ENCODE data around the gene ACTRT2. TPM values are rescaled to one million over a fixed set of nuclear protein-coding genes. Genes with fewer than 3 reads are reported as not detected.

Gene ACTRT2
- total and polyA plus RNA-seq, 2 donors, result not detected

DNA sequence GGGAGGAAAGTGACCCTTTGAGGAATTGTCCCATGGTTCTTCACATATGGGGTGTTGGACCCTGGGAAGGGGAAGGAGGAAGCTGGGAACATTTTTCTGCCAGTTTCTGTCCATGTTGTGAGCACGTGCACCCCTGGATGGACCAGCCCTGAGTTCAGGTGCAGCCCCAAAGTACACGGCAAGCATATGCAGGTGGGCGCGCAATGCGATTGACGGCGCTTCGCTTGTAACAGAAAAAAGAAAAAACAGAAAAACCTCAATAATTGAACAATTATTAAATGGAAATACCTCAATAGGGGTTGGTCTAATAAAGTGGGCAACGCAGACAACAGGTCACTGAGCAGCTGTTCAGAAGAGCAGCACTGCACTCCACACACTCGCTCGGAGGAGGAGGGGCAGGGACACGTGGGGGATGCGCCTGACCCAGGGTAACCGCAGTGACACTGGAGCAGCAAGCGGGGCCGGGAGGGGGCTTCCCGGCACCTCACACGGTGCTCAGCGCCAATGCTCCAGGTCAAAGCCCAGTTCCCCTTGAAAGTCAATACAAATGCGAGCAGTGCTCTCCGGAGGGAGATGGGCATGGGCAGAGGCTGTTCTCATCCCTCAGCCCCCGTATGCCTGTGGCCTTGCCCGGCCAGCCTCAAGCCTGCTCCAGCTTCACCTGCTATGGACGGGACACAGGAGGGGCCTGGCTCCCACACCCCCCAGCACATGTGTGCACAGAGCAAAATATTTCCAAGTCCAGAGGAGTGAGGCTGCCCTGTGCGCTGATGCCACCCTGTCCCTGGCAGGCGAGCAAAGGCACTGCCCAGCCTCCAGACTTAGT, 6.6 kb upstream of the ACTRT2 start:
- H3K27ac ChIP-seq (ENCODE audit: low read depth in 1 of 2, low read length in 1 of 2), result no peak overlapping the region

DNA sequence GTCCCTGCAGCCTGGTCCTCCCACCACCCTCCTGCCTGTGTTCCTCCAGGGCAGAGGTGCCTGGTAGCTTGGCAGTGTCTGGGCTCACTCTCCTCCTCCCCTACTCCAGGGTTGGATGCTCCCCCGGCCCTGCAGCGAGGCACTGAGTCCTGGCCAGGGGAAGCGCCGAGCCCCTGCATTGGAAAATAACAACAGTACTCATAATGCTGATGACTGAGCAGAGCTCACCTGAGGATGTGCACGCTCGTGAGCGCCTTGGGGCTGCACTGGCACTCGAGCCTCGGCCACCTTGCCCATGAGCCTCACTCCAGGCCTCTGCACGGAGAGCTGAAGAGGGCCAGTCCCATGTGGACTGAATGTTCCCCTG, 6.0 kb upstream of the ACTRT2 start:
- H3K36me3 ChIP-seq (ENCODE audit: control insufficient read depth in 2 of 2, insufficient read depth in 2 of 2, low read length in 1 of 2), result no peaks in the 10 kb centered on the region
- no peaks in the 10 kb centered on the region for H3K4me1 ChIP-seq (ENCODE audit: control insufficient read depth in 2 of 2, insufficient read depth in 2 of 2, low read length in 2 of 2)
- WGBS, result 94% methylated on average over 10 of the region's 10 CpGs
- H3K4me3 ChIP-seq (ENCODE audit: low read length in 2 of 2), result no peak overlapping the region
- peaks cover 0 to 63% of the 10 kb centered on the region in 2 donors for H3K27me3 ChIP-seq (ENCODE audit: control insufficient read depth in 2 of 2, insufficient read depth in 1 of 2, low read length in 1 of 2)
- no peaks in the 10 kb centered on the region for H3K9me3 ChIP-seq (ENCODE audit: control insufficient read depth in 2 of 2, insufficient read depth in 1 of 2, low read length in 1 of 2)
- no peak for DNase-seq (ENCODE audit: low read depth in 6 of 9, low spot score in 9 of 9)
- no peak overlapping the region for H3K27ac ChIP-seq (ENCODE audit: low read depth in 1 of 2, low read length in 1 of 2)

More for the DNA sequence above, 6.6 kb upstream of the ACTRT2 start:
- H3K9me3 ChIP-seq (ENCODE audit: control insufficient read depth in 2 of 2, insufficient read depth in 1 of 2, low read length in 1 of 2), result no peaks in the 10 kb centered on the region
- no peak for DNase-seq (ENCODE audit: low read depth in 6 of 9, low spot score in 9 of 9)
- no peaks in the 10 kb centered on the region for H3K4me1 ChIP-seq (ENCODE audit: control insufficient read depth in 2 of 2, insufficient read depth in 2 of 2, low read length in 2 of 2)
- no peaks in the 10 kb centered on the region for H3K36me3 ChIP-seq (ENCODE audit: control insufficient read depth in 2 of 2, insufficient read depth in 2 of 2, low read length in 1 of 2)
- WGBS, result 88% methylated on average over 26 of the region's 26 CpGs
- no peak overlapping the region for H3K4me3 ChIP-seq (ENCODE audit: low read length in 2 of 2)
- H3K27me3 ChIP-seq (ENCODE audit: control insufficient read depth in 2 of 2, insufficient read depth in 1 of 2, low read length in 1 of 2), result peaks cover 0 to 63% of the 10 kb centered on the region in 2 donors

DNA sequence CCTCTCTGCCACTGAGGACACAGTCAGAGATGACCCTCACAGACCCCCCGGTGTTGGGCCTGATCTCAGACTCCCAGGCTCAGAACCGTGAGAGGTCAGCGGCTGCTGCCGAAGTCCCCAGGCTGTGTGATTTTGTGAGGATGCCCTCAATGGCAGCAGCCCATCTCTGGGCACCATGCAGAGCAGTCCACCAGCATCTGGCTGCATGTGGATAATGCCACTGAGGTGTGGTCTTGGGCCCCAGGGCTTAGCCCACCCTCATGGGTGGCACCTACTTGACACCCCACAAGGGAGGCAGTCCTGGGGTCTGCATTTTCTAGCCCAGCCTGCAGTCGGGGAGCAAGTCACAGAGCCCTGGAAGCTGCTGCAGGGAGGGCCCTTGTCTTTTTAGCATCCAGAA, 5.5 kb upstream of the ACTRT2 start:
- WGBS, result 96% methylated on average over 5 of the region's 5 CpGs
- Histone ChIP-seq H3K27ac (ENCODE audit: low read depth in 1 of 2, low read length in 1 of 2) (no peak overlapping the region), H3K4me3 (ENCODE audit: low read length in 2 of 2) (no peak overlapping the region), H3K27me3 (ENCODE audit: control insufficient read depth in 2 of 2, insufficient read depth in 1 of 2, low read length in 1 of 2) (peaks cover 0 to 63% of the 10 kb centered on the region in 2 donors), H3K36me3 (ENCODE audit: control insufficient read depth in 2 of 2, insufficient read depth in 2 of 2, low read length in 1 of 2) (no peaks in the 10 kb centered on the region), H3K4me1 (ENCODE audit: control insufficient read depth in 2 of 2, insufficient read depth in 2 of 2, low read length in 2 of 2) (no peaks in the 10 kb centered on the region), H3K9me3 (ENCODE audit: control insufficient read depth in 2 of 2, insufficient read depth in 1 of 2, low read length in 1 of 2) (no peaks in the 10 kb centered on the region)
- DNase-seq (ENCODE audit: low read depth in 6 of 9, low spot score in 9 of 9), result no peak

DNA sequence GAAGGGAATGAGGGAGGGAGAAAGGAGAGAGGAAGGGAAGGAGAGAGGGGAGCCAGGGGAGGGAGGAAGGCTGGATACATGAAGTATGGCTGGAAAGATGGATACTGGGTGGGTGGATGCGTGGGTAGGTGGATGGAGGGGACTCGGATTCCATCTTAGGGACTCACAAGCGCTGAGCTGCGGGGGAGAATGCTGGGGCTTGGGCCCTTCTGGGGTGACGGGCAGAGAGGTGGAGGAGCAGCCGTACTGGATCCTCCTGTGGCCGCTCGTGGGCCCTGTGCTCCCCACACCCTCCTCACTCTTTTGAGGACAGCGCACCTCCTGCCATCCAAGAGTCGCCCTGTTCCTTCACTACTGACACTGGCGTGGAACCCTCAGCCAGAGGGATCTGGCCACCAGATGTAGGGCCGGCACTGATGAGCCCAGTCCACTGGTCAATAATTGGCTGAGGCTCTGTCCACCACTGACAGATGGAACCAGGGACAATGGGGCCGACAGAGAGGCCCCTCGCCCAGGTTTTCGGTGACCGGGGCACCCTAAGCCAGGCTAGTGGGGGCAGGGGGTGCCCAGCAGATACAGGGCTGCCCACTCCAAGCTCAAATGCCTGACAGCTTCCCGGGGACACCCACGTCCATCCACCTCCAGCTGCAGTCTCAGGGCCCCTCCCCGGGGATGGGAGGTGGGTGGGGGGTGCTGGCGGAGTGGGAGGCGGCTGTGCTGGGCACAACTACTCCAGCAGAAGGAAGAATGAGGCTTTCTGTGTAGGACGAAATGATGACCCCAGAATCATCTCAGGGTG, 4.4 kb upstream of the ACTRT2 start:
- no peaks in the 10 kb centered on the region for H3K4me1 ChIP-seq (ENCODE audit: control insufficient read depth in 2 of 2, insufficient read depth in 2 of 2, low read length in 2 of 2)
- no peak overlapping the region for H3K4me3 ChIP-seq (ENCODE audit: low read length in 2 of 2)
- 86% methylated on average over 22 of the region's 22 CpGs for WGBS
- DNase-seq (ENCODE audit: low read depth in 6 of 9, low spot score in 9 of 9), result no peak
- no peaks in the 10 kb centered on the region for H3K9me3 ChIP-seq (ENCODE audit: control insufficient read depth in 2 of 2, insufficient read depth in 1 of 2, low read length in 1 of 2)
- H3K36me3 ChIP-seq (ENCODE audit: control insufficient read depth in 2 of 2, insufficient read depth in 2 of 2, low read length in 1 of 2), result no peaks in the 10 kb centered on the region
- H3K27ac ChIP-seq (ENCODE audit: low read depth in 1 of 2, low read length in 1 of 2), result no peak overlapping the region
- peaks cover 0 to 57% of the 10 kb centered on the region in 2 donors for H3K27me3 ChIP-seq (ENCODE audit: control insufficient read depth in 2 of 2, insufficient read depth in 1 of 2, low read length in 1 of 2)

DNA sequence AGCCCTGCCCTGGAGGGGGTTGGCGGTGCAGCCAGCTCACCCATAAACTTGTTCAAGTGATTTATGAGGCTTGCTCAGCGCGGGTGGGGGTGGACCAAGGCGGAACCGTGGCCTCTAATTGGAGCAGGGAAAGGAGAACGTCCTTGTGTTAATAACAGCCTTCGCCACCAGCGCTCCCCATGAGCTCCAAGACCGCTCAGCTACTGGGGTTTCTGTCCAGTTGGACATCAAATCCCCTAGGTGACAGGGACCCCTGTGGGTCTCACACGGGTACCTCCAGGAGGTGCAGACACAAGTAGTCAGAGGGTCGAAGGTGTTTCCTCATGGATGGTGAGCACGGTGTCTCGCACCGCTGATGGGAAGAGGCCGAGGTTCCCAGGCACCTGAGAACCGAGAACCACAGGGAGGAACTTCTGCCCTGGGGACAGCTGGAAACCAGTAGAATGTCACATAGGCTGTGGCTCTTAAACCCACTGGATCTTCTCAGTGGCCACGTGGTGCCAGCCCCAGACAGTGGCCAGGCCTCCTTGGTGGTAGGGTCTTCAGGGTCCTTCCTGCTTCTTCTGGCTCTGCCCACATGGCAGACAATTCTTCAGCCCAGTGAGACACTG, 3.7 kb upstream of the ACTRT2 start:
- no peak for DNase-seq (ENCODE audit: low read depth in 6 of 9, low spot score in 9 of 9)
- Histone ChIP-seq H3K36me3 (ENCODE audit: control insufficient read depth in 2 of 2, insufficient read depth in 2 of 2, low read length in 1 of 2) (no peaks in the 10 kb centered on the region), H3K27me3 (ENCODE audit: control insufficient read depth in 2 of 2, insufficient read depth in 1 of 2, low read length in 1 of 2) (peaks cover 0 to 52% of the 10 kb centered on the region in 2 donors), H3K9me3 (ENCODE audit: control insufficient read depth in 2 of 2, insufficient read depth in 1 of 2, low read length in 1 of 2) (no peaks in the 10 kb centered on the region), H3K27ac (ENCODE audit: low read depth in 1 of 2, low read length in 1 of 2) (no peak overlapping the region), H3K4me3 (ENCODE audit: low read length in 2 of 2) (no peak overlapping the region), H3K4me1 (ENCODE audit: control insufficient read depth in 2 of 2, insufficient read depth in 2 of 2, low read length in 2 of 2) (no peaks in the 10 kb centered on the region)
- 85% methylated on average over 17 of the region's 17 CpGs for WGBS

DNA sequence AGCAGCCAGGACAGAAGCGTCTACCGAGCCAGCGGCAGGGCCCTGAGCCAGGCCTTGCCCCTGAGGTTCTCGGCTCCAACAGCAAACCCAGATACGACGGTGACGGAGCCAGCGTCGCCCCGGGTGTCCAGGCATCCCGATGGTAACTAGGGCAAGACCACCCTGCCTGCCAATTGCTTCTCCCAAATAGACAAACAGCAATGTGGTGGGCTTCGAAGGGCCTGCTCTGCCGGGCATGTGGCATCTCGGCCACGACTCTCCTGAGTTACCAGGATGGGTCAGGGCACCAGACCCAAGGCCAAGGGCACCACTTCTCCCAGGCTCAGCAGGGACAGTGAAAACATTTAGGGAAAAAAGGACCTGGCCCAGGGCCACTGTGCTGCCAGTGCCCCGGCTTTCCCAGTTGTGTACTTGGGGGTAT, 3.2 kb upstream of the ACTRT2 start:
- no peaks in the 10 kb centered on the region for H3K4me1 ChIP-seq (ENCODE audit: control insufficient read depth in 2 of 2, insufficient read depth in 2 of 2, low read length in 2 of 2)
- H3K27me3 ChIP-seq (ENCODE audit: control insufficient read depth in 2 of 2, insufficient read depth in 1 of 2, low read length in 1 of 2), result peaks cover 0 to 51% of the 10 kb centered on the region in 2 donors
- no peak for DNase-seq (ENCODE audit: low read depth in 6 of 9, low spot score in 9 of 9)
- no peaks in the 10 kb centered on the region for H3K36me3 ChIP-seq (ENCODE audit: control insufficient read depth in 2 of 2, insufficient read depth in 2 of 2, low read length in 1 of 2)
- 96% methylated on average over 16 of the region's 16 CpGs for WGBS
- no peak overlapping the region for H3K4me3 ChIP-seq (ENCODE audit: low read length in 2 of 2)
- no peak overlapping the region for H3K27ac ChIP-seq (ENCODE audit: low read depth in 1 of 2, low read length in 1 of 2)
- no peaks in the 10 kb centered on the region for H3K9me3 ChIP-seq (ENCODE audit: control insufficient read depth in 2 of 2, insufficient read depth in 1 of 2, low read length in 1 of 2)

DNA sequence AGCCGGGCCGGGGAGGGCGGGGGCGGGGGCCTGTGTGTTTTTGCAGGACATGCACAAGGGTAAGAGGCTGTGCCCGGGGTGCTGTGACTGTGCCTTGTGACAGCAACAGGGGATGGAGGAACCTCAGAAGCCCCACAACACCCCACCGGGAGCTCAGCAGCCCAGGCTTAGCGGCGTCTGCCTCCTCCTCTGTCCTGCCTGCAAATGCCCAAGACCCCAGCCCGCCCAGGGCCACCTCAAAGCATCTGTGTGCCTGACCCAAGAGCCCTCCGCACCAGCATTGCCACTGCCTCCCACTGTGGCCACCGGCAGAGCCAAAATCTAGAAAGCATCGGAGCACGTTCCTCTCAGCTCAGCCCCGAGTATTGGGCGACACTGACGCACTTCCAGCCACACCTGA, 2.7 kb upstream of the ACTRT2 start:
- Histone ChIP-seq H3K36me3 (ENCODE audit: control insufficient read depth in 2 of 2, insufficient read depth in 2 of 2, low read length in 1 of 2) (no peaks in the 10 kb centered on the region), H3K4me1 (ENCODE audit: control insufficient read depth in 2 of 2, insufficient read depth in 2 of 2, low read length in 2 of 2) (no peaks in the 10 kb centered on the region), H3K4me3 (ENCODE audit: low read length in 2 of 2) (no peak overlapping the region), H3K27me3 (ENCODE audit: control insufficient read depth in 2 of 2, insufficient read depth in 1 of 2, low read length in 1 of 2) (peaks cover 0 to 46% of the 10 kb centered on the region in 2 donors), H3K27ac (ENCODE audit: low read depth in 1 of 2, low read length in 1 of 2) (no peak overlapping the region), H3K9me3 (ENCODE audit: control insufficient read depth in 2 of 2, insufficient read depth in 1 of 2, low read length in 1 of 2) (no peaks in the 10 kb centered on the region)
- no peak for DNase-seq (ENCODE audit: low read depth in 6 of 9, low spot score in 9 of 9)
- WGBS, result 94% methylated on average over 16 of the region's 16 CpGs

DNA sequence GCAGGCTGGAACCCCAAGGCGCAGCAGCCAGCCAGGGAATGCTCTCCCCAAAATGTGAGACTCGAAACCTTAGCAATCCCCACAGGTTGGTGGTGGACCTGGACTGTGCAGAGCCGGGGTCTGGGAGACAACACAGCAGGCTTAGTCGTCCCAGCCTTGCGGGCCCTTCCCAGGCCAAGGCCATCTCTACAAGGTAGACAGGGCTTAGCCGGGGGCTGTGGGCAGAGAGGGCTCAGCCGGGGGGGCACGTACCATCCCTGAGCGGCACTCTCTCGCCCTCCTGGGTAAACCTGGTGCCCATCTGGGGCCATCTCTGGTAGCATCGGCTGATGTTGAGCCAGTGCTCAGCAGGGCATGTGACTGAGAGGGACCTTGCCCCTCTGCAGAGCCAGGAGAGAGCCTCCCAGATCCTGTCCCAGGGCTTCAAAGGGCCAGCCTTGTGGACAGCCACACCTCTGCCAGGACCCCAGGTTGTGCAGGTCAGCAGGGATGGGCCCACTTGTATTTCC, 2.2 kb upstream of the ACTRT2 start:
- DNase-seq (ENCODE audit: low read depth in 6 of 9, low spot score in 9 of 9), result no peak
- no peaks in the 10 kb centered on the region for H3K4me1 ChIP-seq (ENCODE audit: control insufficient read depth in 2 of 2, insufficient read depth in 2 of 2, low read length in 2 of 2)
- 94% methylated on average over 11 of the region's 11 CpGs for WGBS

More for the DNA sequence above, 2.2 kb upstream of the ACTRT2 start:
- Histone ChIP-seq H3K36me3 (ENCODE audit: control insufficient read depth in 2 of 2, insufficient read depth in 2 of 2, low read length in 1 of 2) (no peaks in the 10 kb centered on the region), H3K4me3 (ENCODE audit: low read length in 2 of 2) (no peak overlapping the region), H3K27ac (ENCODE audit: low read depth in 1 of 2, low read length in 1 of 2) (no peak overlapping the region), H3K9me3 (ENCODE audit: control insufficient read depth in 2 of 2, insufficient read depth in 1 of 2, low read length in 1 of 2) (no peaks in the 10 kb centered on the region), H3K27me3 (ENCODE audit: control insufficient read depth in 2 of 2, insufficient read depth in 1 of 2, low read length in 1 of 2) (peaks cover 0 to 41% of the 10 kb centered on the region in 2 donors)
